NCI-H2171 (cell line): ENCODE data around the gene S100A8.
A peak's percentile ranks its signal among the peaks of the same experiment; 100 is the strongest.
"Not testable (repeated sequence)": the region's sequence is repeated elsewhere in the genome, so short reads cannot be mapped to it uniquely, and the experiment has no call there.

ENCODE experiments used
- DNase-seq: peaks from one replicate; lab custom pipeline; 2025; lab: John Stamatoyannopoulos, UW

The S100A8 gene

DNA sequence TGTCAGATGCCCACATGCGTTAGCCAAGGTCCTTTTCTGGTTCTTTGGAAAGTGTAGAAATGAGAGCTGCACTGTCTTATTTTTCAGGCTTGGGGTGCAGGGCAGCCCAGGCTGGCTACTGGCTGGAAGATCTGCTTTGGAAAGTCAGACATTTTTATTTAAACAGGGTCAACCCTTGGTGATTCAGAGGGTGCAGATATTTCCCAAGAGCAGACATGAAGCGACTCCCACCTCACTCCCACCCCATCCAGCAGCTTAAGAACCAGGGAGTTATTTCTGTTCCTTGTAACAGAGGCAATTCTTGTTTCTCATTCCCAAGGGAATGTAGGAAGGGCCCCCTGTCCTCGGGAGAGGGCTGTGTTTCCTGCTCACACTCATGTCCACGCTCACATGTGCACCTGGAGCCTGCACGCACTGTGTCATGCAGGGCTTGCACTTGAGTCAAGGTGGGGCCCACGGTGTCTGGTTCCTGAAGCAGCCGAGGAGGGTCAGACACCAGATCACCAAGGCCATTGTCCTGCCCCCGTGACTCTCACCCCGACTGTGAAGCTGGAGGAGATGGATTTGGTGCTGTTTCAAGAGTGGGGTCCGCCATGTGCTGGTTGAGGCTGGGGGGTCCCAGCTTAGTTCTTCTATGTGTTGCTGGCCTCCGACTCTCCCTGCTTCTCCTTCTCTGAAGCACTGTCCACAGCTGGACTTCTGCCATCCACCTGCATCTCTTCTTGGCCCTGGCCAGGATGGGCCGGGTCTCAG is 26.4 kb upstream of the S100A8 start:
- no peak for DNase-seq

DNA sequence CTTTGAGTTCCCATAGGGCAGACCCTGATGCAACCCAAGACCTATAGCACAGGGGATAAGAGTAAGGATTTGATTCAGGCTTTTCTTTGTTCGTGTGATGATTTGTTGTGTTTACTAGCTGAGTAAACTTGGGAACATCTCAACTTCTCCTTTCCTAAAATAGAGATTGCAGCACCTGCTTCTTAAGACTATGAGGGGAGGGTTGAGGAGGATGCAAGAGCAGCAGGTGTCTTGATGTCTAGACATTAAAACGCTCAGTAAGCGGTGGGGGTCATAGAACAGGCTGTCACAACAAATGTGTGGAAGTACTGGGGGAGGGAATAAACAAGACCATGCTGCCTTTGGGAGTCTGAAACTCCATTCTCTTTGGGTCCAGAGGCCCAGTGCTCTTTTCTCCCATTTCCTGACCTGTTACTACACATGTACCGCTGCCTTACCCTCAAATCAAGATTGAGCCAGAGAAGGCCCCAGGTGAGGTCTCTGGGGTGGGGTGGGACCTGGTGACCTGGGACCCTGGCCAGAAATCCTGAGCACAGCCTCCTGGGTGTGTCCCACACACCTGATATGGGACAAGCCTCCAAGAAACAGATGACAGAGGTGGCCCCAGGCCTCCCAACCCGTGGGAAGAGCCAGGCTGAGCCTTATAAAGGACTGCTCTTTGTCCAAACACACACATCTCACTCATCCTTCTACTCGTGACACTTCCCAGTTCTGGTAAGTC is 25.1 kb upstream of the S100A8 start, which contains the start of gene S100A7A:
Gene S100A7A, plus strand, starts transcription at position 671 of the 721 bp plus-strand sequence. CDS start 1,563 bp downstream, outside the sequence.
- DNase-seq = no peak

DNA sequence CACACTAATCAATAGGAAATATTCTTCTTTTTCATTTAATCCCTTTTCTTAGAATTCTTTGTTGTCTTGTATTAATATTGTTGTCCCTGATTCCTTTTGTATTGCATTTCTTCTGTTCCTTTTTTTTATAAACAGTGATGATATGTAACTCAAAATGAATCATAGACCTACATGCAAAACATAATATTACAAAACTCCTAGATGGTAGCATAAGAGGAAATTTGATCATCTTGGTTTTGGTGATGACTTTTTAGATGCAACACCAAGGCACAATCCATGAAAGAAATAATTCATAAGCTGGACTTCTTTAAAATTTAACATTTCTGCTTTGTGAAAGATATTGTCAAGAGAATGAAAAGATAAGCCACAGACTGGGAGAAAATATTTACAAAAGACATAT is 23.1 kb upstream of the S100A8 start:
- DNase-seq = not testable (repeated sequence)

GRCh38 chr1:153407274-153407673 is 16.4 kb upstream of the S100A8 start:
- not testable (repeated sequence) for DNase-seq

GRCh38 chr1:153405825-153406599 is 15.1 kb upstream of the S100A8 start:
- DNase-seq = not testable (repeated sequence)

GRCh38 chr1:153404768-153405167 is 13.9 kb upstream of the S100A8 start:
- no peak for DNase-seq

DNA sequence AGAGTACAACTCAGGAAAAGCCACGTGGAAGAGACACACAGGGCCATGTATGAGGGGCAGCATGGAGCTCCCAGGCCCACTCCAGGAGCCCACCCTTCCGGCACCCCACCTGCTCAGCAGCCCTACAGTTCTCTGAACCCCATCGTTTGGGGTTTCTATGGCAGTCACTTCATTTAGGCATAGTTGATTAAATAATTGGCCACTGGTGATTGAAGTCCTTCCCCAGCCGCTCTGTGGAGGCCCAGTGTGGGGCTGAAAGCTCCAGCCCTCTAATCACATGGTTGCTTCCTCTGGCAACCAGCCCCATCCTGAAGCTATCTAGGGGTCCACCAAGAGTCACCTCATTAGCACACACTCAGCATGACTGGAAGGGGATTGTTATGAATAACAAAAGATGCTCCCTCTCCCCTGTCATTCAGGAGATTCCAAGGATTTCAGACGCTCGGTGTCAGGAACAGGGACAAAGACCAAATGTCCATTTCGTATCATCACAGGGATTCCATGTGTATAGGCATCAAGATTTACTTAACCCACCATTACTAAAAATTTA is 13.3 kb upstream of the S100A8 start:
- DNase-seq = no peak

DNA sequence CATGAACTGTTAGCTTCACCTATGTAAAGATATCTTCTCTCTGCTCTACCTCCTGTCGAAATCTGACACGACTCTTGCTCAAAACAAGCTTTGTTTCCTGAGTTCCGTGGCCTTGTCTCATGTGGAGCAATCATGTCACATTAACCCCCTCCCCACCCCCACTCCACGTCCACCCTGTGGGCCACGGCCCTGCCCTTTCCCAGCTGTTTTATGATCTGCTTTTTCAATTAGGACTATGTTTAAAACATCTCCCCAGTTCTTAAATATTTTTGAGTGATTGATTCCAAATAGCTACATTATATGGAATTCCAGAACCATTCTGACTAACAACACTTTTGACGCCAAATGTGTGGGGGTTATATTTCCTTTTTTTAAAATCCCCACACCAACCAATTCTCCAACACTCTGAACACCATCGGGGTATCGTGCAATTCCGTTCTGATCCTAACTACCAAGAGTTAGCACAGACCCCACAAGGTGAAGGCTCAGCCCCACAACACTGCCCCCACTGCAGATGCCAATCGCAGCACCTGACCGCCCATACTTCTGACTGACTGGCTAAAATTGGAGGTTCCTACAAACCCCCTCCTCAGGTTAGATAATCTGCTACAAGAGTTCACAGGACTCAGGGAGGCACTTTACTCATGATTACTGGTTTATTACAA is 12.7 kb upstream of the S100A8 start:
- no peak for DNase-seq

DNA sequence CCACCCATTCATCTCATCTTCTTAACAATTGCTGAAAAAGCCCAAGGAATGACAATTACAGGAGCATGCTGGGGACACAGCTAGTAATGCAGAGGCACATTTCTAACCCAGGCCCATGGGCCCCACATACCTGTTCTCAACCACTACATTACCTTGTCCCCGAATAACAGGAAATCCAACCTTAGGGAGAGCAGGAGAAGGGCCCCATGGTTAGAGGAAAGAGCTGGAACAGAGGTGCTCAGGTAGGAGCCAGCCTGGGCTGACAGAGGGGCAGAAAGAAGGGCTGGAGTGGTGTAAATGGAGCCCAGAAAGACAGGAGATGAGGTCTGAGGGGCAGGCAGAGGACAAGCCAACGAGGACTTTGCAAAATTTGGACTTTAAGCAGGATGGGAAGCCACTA is 11.4 kb upstream of the S100A8 start:
- DNase-seq = no peak

- DNase-seq = no peak
Observed at GRCh38 chr1:153401461-153401860, 10.6 kb upstream of the S100A8 start.

GRCh38 chr1:153400244-153400643 is 9.4 kb upstream of the S100A8 start:
- DNase-seq = no peak

DNA sequence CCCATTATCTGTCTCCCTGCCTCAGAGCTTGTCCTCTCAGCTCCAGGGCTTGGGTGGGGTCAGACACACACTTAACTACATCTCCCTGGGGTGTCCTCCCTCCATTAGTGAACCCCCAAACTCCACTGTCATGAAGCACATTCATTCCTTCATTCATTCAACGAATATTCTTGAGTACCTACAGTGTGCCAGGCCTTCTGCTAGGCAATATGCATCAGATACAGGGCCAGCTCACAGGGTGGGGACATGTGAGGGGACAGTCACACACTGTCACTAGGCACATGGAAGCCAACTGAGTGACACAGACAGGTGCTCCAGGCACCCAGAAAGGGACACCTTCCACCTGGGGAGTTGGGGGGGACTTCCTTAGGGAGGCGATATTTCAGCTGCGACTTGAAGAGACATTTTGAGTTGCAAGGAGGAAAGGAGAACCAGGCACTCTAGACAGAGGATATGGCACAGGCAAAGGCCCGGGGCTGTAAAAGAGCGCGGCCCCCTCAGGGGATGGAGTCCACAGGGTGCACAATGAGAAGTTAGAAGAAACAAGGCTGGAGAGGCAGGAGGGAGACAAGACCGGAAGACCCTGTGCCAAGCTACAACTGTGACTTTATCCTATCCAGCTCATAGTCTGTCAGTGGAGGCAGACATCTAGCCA is 8.7 kb upstream of the S100A8 start:
- DNase-seq = no peak

DNA sequence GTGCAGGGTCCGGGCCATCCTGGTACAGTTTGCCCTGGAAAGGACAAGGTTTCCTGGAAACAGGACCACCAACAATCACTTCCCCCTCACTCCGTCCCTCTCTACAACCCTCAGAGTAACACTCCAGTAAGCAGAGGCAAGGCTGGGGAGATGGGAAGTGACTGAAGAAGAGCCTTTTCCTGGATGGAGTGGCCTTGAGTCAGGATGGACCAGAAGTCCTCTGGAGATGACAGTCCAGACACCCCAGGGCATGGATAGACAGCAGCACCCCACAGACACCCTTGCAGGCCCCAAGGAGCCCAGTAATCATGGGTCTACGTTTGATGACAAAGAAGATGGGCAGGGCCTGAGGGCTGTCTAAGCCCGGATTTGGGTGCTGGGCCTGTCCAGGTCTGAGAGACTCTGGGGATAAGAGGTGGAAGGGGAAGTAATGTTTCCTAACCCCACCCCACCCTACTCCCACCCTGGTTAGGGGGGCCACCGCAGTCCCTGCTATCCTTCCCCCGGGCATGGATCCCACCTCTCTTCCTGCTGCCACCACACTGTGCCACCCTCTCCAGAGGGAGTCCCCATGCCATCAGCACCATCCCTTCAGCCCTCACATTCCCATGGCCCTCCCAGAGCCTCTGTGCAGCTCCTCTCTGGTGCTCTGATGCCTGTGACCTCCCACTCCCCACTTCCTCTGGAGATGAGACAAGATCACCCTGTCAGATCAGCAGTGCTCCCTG is 7.2 kb upstream of the S100A8 start:
- no peak for DNase-seq

GRCh38 chr1:153397051-153397923 is 6.4 kb upstream of the S100A8 start:
- DNase-seq = peak; percentile 48

DNA sequence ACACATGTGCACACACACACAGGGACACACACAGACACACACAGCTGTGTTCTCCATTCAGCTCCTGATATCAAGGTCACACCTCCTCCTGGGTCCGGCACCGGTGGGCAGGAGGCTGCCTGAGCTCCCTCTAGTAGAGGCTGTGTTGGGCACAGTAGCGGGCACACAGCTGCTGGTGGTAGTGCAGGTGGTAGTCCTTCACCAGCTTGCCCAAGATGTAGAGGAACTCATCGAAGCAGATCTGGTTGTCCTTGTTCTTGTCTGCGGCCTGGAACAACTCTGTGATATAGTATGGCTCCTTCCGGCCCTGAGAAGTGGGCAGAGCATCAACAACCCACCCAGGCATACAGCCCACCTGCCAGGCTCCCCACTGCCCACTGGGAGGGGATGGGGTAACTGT is 5.6 kb upstream of the S100A8 start:
- DNase-seq = no peak

- no peak for DNase-seq
Observed at GRCh38 chr1:153395776-153396175, 4.9 kb upstream of the S100A8 start.

DNA sequence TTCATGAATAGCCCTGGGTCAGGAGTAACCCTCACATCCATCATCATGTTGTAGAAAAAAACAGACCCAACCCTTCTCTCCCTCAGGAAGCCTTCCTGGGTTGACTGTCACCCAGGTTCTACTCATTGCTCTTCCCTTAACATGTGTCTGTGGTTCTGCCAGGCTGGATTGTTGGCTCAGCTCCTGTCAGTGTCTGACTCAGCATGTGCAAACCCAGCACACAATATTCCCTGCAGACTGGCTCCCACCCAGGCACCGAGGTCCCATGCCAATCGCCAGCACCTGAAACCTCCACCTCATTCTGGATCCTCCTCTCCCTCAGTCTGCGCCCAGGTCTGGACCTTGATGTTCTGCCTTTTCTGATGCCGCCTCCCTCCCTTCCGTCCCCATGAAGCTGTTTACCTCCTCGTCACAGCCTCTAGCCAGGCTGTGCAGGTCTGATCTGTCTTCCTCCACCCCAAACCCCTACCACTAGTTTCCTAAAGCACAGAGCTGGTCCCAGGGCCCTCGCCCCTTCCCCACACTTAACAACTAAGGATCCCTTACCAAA is 4.3 kb upstream of the S100A8 start:
- no peak for DNase-seq

DNA sequence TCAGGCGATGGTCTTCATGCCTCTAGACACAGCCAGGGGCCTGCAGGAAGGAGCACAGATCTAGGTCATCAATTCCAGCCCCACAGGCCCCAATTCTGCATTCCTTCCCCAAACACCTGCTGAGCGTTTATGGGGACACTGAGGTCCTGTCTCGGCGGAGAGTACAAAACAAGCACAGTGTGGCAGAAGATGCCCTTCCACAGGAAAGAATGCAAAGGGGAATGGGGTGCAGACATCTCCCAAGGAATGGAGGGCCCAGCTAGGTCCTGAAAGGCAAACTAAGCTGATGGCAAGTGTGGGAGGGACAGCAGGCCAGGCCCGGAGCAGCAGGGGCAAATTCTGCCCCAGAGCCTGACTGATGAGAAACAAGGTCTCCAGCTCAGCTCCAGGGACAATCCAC is 3.5 kb upstream of the S100A8 start:
- DNase-seq = no peak

GRCh38 chr1:153393926-153394325 is 3.1 kb upstream of the S100A8 start:
- no peak for DNase-seq
